H1 (cell line): ENCODE results near the gene MEIOB. TPM values are rescaled to one million over a fixed set of nuclear protein-coding genes. Genes with fewer than 3 reads are reported as not detected.

Experiments
- CTCF ChIA-PET: fragments of 300-600 bp; sonication (Branson Sonifier 250); formaldehyde crosslinking; loops from one replicate; lab custom pipeline; 2021; ENCODE audit not compliant: partially characterized antibody; lab: Charles Lee
- POLR2A ChIA-PET: fragments of 300-600 bp; sonication (Branson Sonifier 250); formaldehyde crosslinking; loops from one replicate; lab custom pipeline; 2021; ENCODE audit warnings: inconsistent platforms; ENCODE audit not compliant: partially characterized antibody; lab: Charles Lee
- DNase-seq, 2 experiments: peaks; one replicate each; pipeline versions ENCODE4 v3.0.0 to v3.0.0-alpha.2; 2010 to 2022; ENCODE audit warnings: low spot score in 2 of 2, low read depth in 1 of 2, mixed read lengths in 1 of 2
- FAIRE-seq: peaks from 2 replicates; lab custom pipeline; 2011; peaks lifted over from hg19 to GRCh38; lab: Jason Lieb, UNC
- H2AFZ ChIP-seq: 2 replicates; pipeline ENCODE4 v1.8.1; 2012; ENCODE audit warnings: low read length, inconsistent platforms
- H2AK5ac ChIP-seq: 2 replicates; pipeline ENCODE4 v1.6.1; 2013; ENCODE audit warnings: low read depth, low read length
- H2BK120ac ChIP-seq: replicated peaks from 2 replicates; pipeline ENCODE3; 2013; ENCODE audit warnings: low read depth, low read length, inconsistent platforms
- H2BK12ac ChIP-seq: 2 replicates; pipeline ENCODE4 v1.6.1; 2013; ENCODE audit warnings: low read depth, low read length
- H2BK15ac ChIP-seq: 2 replicates; pipeline ENCODE4 v1.6.1; 2013; ENCODE audit warnings: low read length
- H2BK20ac ChIP-seq: 2 replicates; pipeline ENCODE4 v1.6.1; 2013; ENCODE audit warnings: low read length
- H2BK5ac ChIP-seq: 2 replicates; pipeline ENCODE4 v1.6.1; 2013; ENCODE audit warnings: low read depth, low read length
- H3K14ac ChIP-seq: 2 replicates; pipeline ENCODE4 v1.6.1; 2013; ENCODE audit warnings: inconsistent platforms; ENCODE audit not compliant: insufficient read length
- H3K18ac ChIP-seq: 2 replicates; pipeline ENCODE4 v1.6.1; 2013; ENCODE audit warnings: low read length; ENCODE audit errors: extremely low read depth
- H3K23ac ChIP-seq: 2 replicates; pipeline ENCODE4 v1.6.1; 2013; ENCODE audit warnings: inconsistent platforms; ENCODE audit not compliant: insufficient read length
- H3K23me2 ChIP-seq: 2 replicates; pipeline ENCODE4 v1.6.1; 2013; ENCODE audit warnings: low read depth, low read length
- H3K27ac ChIP-seq: 2 replicates; pipeline ENCODE4 v1.6.1; 2011; ENCODE audit warnings: low read depth, low read length, inconsistent platforms
- H3K27me3 ChIP-seq, 4 experiments: replicated peaks in 1 of 4; 1 replicate in 1 of 4; 2 replicates in 3 of 4; pipeline versions ENCODE4 v1.6.1 to v1.8.1; 2011 to 2013; ENCODE audit warnings: low read length in 3 of 4, mild to moderate bottlenecking in 3 of 4, inconsistent platforms in 2 of 4, mixed read lengths in 2 of 4, moderate library complexity in 1 of 4; ENCODE audit not compliant: control insufficient read depth in 3 of 4, insufficient read depth in 3 of 4; ENCODE audit errors: extremely low read depth in 1 of 4
- H3K36me3 ChIP-seq, 4 experiments: 2 replicates each; pipeline versions ENCODE4 v1.6.1 to v1.8.1; 2011 to 2013; ENCODE audit warnings: mild to moderate bottlenecking in 4 of 4, low read length in 3 of 4, moderate library complexity in 2 of 4, control low read depth in 1 of 4, inconsistent platforms in 1 of 4; ENCODE audit not compliant: insufficient read depth in 4 of 4, control insufficient read depth in 2 of 4
- H3K4ac ChIP-seq: replicated peaks from 2 replicates; pipeline ENCODE3; 2013; ENCODE audit warnings: low read length, low read depth, mixed read lengths, inconsistent platforms; ENCODE audit not compliant: insufficient read length
- H3K4me1 ChIP-seq, 4 experiments: replicated peaks in 1 of 4; 1 replicate in 1 of 4; 2 replicates in 3 of 4; pipeline versions ENCODE4 v1.6.1 to v1.8.1; 2011 to 2013; ENCODE audit warnings: low read length in 3 of 4, inconsistent platforms in 2 of 4, mixed read lengths in 1 of 4; ENCODE audit not compliant: insufficient read depth in 4 of 4, control insufficient read depth in 3 of 4
- H3K4me2 ChIP-seq, 2 experiments: 2 replicates each; pipeline versions ENCODE4 v1.6.1 to v1.8.1; 2011 to 2013; ENCODE audit warnings: low read depth in 2 of 2, low read length in 2 of 2, control low read depth in 1 of 2, inconsistent platforms in 1 of 2, mild to moderate bottlenecking in 1 of 2; ENCODE audit not compliant: insufficient read depth in 1 of 2
- H3K4me3 ChIP-seq, 4 experiments: fragments of 200-600, 300-600 bp in 1 of 4; sonication (generic), shearing (Covaris generic), sonication (Bioruptor Twin) in 1 of 4; 2 replicates each; pipeline versions ENCODE4 v1.5.1 to v1.8.1; 2011 to 2016; ENCODE audit warnings: low read length in 4 of 4, low read depth in 3 of 4, control low read depth in 2 of 4, inconsistent platforms in 2 of 4, mild to moderate bottlenecking in 2 of 4, mixed read lengths in 1 of 4, moderate library complexity in 1 of 4; ENCODE audit not compliant: insufficient read depth in 2 of 4; ENCODE audit errors: extremely low read depth in 1 of 4
- H3K56ac ChIP-seq: replicated peaks from 2 replicates; pipeline ENCODE3; 2013; ENCODE audit warnings: low read depth, mild to moderate bottlenecking, mixed read lengths, low read length, inconsistent platforms; ENCODE audit not compliant: insufficient read length
- H3K79me1 ChIP-seq: 2 replicates; pipeline ENCODE4 v1.6.1; 2013; ENCODE audit warnings: low read depth, low read length, control low read depth
- H3K79me2 ChIP-seq, 2 experiments: 2 replicates each; pipeline versions ENCODE4 v1.6.1 to v1.8.1; 2012 to 2013; ENCODE audit warnings: low read length in 2 of 2, mild to moderate bottlenecking in 2 of 2, inconsistent platforms in 1 of 2; ENCODE audit not compliant: insufficient read depth in 2 of 2, control insufficient read depth in 1 of 2
- H3K9ac ChIP-seq, 4 experiments: replicated peaks in 1 of 4; 1 replicate in 1 of 4; 2 replicates in 3 of 4; pipeline versions ENCODE4 v1.6.1 to v1.8.1; 2011 to 2013; ENCODE audit warnings: low read depth in 3 of 4, low read length in 3 of 4, control low read depth in 2 of 4, mild to moderate bottlenecking in 2 of 4, moderate library complexity in 2 of 4, inconsistent platforms in 1 of 4; ENCODE audit errors: extremely low read depth in 1 of 4
- H3K9me3 ChIP-seq, 2 experiments: 2 replicates each; pipeline versions ENCODE4 v1.6.1 to v1.8.1; 2012 to 2013; ENCODE audit warnings: mild to moderate bottlenecking in 2 of 2, moderate library complexity in 2 of 2, control low read depth in 1 of 2, inconsistent platforms in 1 of 2, low read depth in 1 of 2, low read length in 1 of 2, mixed read lengths in 1 of 2; ENCODE audit not compliant: insufficient read depth in 2 of 2
- H4K20me1 ChIP-seq, 2 experiments: replicated peaks in 1 of 2; 2 replicates each; pipeline versions ENCODE3 to v1.8.1; 2011 to 2013; ENCODE audit warnings: inconsistent platforms in 2 of 2, low read length in 2 of 2, mild to moderate bottlenecking in 1 of 2; ENCODE audit not compliant: insufficient read depth in 2 of 2, control insufficient read depth in 1 of 2
- H4K5ac ChIP-seq: 2 replicates; pipeline ENCODE4 v1.6.1; 2013; ENCODE audit warnings: low read length, low read depth, mixed read lengths, inconsistent platforms; ENCODE audit not compliant: insufficient read length
- H4K8ac ChIP-seq: 2 replicates; pipeline ENCODE4 v1.8.0; 2013; ENCODE audit warnings: mild to moderate bottlenecking, moderate library complexity, low read length, inconsistent platforms; ENCODE audit not compliant: insufficient read depth; ENCODE audit errors: extremely low read depth
- H4K91ac ChIP-seq: replicated peaks from 2 replicates; pipeline ENCODE3; 2013; ENCODE audit warnings: low read length, mixed read lengths, inconsistent platforms; ENCODE audit not compliant: insufficient read length
- CEBPB ChIP-seq: IDR thresholded peaks from 2 replicates; pipeline ENCODE4 v1.6.1; 2012; ENCODE audit warnings: low read depth, low read length
- CHD1 ChIP-seq: IDR thresholded peaks from 2 replicates; pipeline ENCODE4 v1.6.1; 2012; ENCODE audit warnings: low read depth, low read length, improper control_type of control experiment
- CREB1 ChIP-seq: IDR thresholded peaks from 2 replicates; pipeline ENCODE4 v1.6.1; 2012; ENCODE audit warnings: inconsistent platforms
- EP300 ChIP-seq, 2 experiments: IDR thresholded peaks; 1 replicate in 1 of 2; 2 replicates in 1 of 2; pipeline ENCODE4 v1.6.1; 2011 to 2012; ENCODE audit warnings: low read depth in 2 of 2, low read length in 2 of 2, mild to moderate bottlenecking in 2 of 2, borderline replicate concordance in 1 of 2, inconsistent platforms in 1 of 2, moderate library complexity in 1 of 2
- EZH2 ChIP-seq: fragments of 200-600 bp; sonication (generic); IDR thresholded peaks from 2 replicates; pipeline ENCODE4 v1.7.1; 2012; ENCODE audit warnings: low read depth, mild to moderate bottlenecking, moderate library complexity, low read length, inconsistent platforms; ENCODE audit not compliant: severe bottlenecking
- HDAC2 ChIP-seq, 2 experiments: fragments of 300-600 bp in 1 of 2; sonication (generic) in 1 of 2; IDR thresholded peaks; 2 replicates each; pipeline ENCODE4 v1.6.1; 2011 to 2012; ENCODE audit warnings: low read depth in 2 of 2, low read length in 2 of 2, mild to moderate bottlenecking in 2 of 2, moderate library complexity in 2 of 2, borderline replicate concordance in 1 of 2, inconsistent platforms in 1 of 2
- KDM1A ChIP-seq: fragments of 200-600, 300-600 bp; sonication (generic); IDR thresholded peaks from 2 replicates; pipeline ENCODE4 v1.7.1; 2016; ENCODE audit warnings: mild to moderate bottlenecking, low read length, borderline replicate concordance
- PHF8 ChIP-seq: fragments of 200-600 bp; sonication (generic); conservative IDR thresholded peaks from 2 replicates; pipeline ENCODE4 v1.7.1; 2012; ENCODE audit warnings: low read depth, mild to moderate bottlenecking, inconsistent platforms, low read length, moderate library complexity
- POLR2AphosphoS5 ChIP-seq: IDR thresholded peaks from 2 replicates; pipeline ENCODE4 v1.6.1; 2011; ENCODE audit warnings: low read depth, low read length
- RFX5 ChIP-seq: IDR thresholded peaks from 2 replicates; pipeline ENCODE4 v1.6.1; 2011; ENCODE audit warnings: low read depth, low read length, improper control_type of control experiment, borderline replicate concordance
- SIN3A ChIP-seq, 2 experiments: IDR thresholded peaks in 1 of 2; conservative IDR thresholded peaks in 1 of 2; 2 replicates each; pipeline ENCODE4 v1.6.1; 2011 to 2012; ENCODE audit warnings: low read length in 2 of 2, improper control_type of control experiment in 1 of 2, low read depth in 1 of 2, mild to moderate bottlenecking in 1 of 2
- YY1 ChIP-seq: IDR thresholded peaks from 2 replicates; pipeline ENCODE4 v1.6.1; 2011; ENCODE audit warnings: low read depth, mild to moderate bottlenecking, low read length
- WGBS, 2 experiments: shearing (Covaris generic) in 1 of 2; methylation state at CpG; one replicate each; pipeline versions ENCODE4 v1.1.6 to v1.1.7; 2013 to 2015; ENCODE audit warnings: low lambda C conversion rate in 2 of 2, mixed read lengths in 2 of 2, inconsistent platforms in 1 of 2, low coverage in 1 of 2, missing lambda C conversion rate in 1 of 2; ENCODE audit not compliant: insufficient replicate concordance in 2 of 2, insufficient coverage in 1 of 2, insufficient read length in 1 of 2; ENCODE audit errors: extremely low coverage in 1 of 2, missing lambda C conversion rate in 1 of 2; 5-methylcytosine and 5-hydroxymethylcytosine counted together
- polyA plus RNA-seq, 7 experiments: library from polyadenylated mRNA; depleted of rRNA in 3 of 7; stranded (reverse) in 5 of 7; unstranded in 2 of 7; fragments of >200 nt in 5 of 7; fragments of 200-250 nt in 2 of 7; gene quantifications; 1 replicate in 5 of 7; 2 replicates in 1 of 7; 4 replicates in 1 of 7; pipeline versions ENCODE4 v1.2.1 to v1.2.3, GENCODE V29; 2011 to 2013; ENCODE audit warnings: missing spikeins in 2 of 7, mixed read lengths in 2 of 7
- total RNA-seq: library from RNA; stranded (reverse); fragmentation: NEBNext Ultra II Directional; extraction: Animal tissue kit (Norgen Biotek cat#: 25700); gene quantifications from 2 replicates; pipeline ENCODE4 v1.2.1, GENCODE V29; 2021

Gene MEIOB
- total and polyA plus RNA-seq, 2 of the 8 experiments (the other 6 are each of a cell fraction or from before 2014, with no cell fraction given), result 0.63 to 1.1 TPM

DNA sequence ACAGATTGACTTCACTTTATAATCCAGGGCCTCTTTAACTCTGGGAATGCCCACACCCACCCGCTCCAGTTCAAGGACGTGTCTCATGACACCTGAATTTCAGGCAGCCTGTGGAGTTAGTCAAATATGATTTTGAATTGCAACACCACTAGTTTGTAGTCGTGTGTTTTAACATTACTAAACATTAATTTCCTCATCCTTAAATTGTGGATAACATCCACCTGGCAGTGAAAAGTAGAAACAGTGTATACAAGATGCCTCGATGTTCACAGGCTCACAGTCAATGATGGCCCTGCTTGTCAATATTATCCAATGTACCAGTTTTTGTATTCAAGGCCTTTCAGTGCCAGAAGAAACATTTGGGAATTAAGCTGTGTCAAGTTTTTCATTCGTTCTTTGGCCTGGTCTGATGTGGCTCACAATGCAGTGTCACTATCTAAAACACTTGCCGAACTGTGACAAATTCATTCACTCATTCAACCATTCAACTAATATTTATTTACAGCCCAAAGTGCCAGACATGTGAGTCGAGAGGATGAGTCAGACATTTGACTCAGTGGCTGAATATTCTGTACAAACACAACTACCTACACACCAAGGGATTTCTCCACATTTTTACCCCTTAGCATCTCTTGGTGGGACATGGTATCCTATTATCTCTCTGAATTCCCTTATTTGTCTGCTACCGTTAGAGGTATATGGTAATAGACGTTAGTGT is 1.4 kb downstream of the MEIOB start:
- no peak overlapping the region for H2BK20ac ChIP-seq
- no peak overlapping the region for H4K91ac ChIP-seq
- H3K27me3 ChIP-seq, result peaks cover 0 to 14% (median 6%) of the 10 kb centered on the region in 4 experiments; a peak in 6 of 7 replicates
- H4K8ac ChIP-seq, result no peak overlapping the region
- no peak overlapping the region for H2BK120ac ChIP-seq
- no peaks in the 10 kb centered on the region for H3K79me2 ChIP-seq
- no peak overlapping the region for H2BK12ac ChIP-seq
- no peak overlapping the region for H2AFZ ChIP-seq
- no peak overlapping the region for H3K4me2 ChIP-seq
- H4K20me1 ChIP-seq, result no peaks in the 10 kb centered on the region
- H3K9ac ChIP-seq, result peak overlapping the region in 1 of 4 experiments; percentile 49; a peak in 1 of 7 replicates
- H3K56ac ChIP-seq, result no peak overlapping the region
- H3K36me3 ChIP-seq, result no peaks in the 10 kb centered on the region
- H3K23me2 ChIP-seq, result no peaks in the 10 kb centered on the region
- no peak overlapping the region for H2BK5ac ChIP-seq
- ChIA-PET CTCF (interaction anchor here (0.9 to 2.9 kb wide), 7 partner anchors 8 to 134 kb away, joined by 3 to 13 read pairs (median 5); no protein-coding TSS in a partner anchor), POLR2A (interaction anchor here (0.9 to 3.8 kb wide), 2 partner anchors 94 to 95 kb away, joined by 3 to 12 read pairs; partner anchors contain the start of gene RPS2)
- no peak overlapping the region for H3K23ac ChIP-seq
- H2AK5ac ChIP-seq, result no peak overlapping the region
- no peak for TF ChIP-seq EZH2
- no peak for TF ChIP-seq PHF8
- TF ChIP-seq KDM1A, result no peak
- TF ChIP-seq YY1, result no peak
- no peak for TF ChIP-seq HDAC2 (IDR thresholded peaks at IDR 0.05; ENCODE audit: borderline replicate concordance in 1 of 2, low read depth in 2 of 2, low read length in 2 of 2)
- no peak for TF ChIP-seq CHD1
- TF ChIP-seq POLR2AphosphoS5, result no peak
- no peak for TF ChIP-seq SIN3A (conservative IDR thresholded peaks at IDR 0.05 in 1 of 2, IDR thresholded peaks at IDR 0.05 in 1 of 2; ENCODE audit: low read depth in 1 of 2, low read length in 2 of 2)
- TF ChIP-seq RFX5, result no peak
- no peak for TF ChIP-seq CREB1
- no peak for TF ChIP-seq CEBPB
- no peak for TF ChIP-seq EP300 (IDR thresholded peaks at IDR 0.05; ENCODE audit: borderline replicate concordance in 1 of 2, low read depth in 2 of 2, low read length in 2 of 2)
- no peak overlapping the region for H3K18ac ChIP-seq
- H3K14ac ChIP-seq, result no peak overlapping the region
- no peak overlapping the region for H3K4ac ChIP-seq
- no peak overlapping the region for H4K5ac ChIP-seq
- H3K79me1 ChIP-seq, result no peaks in the 10 kb centered on the region
- H2BK15ac ChIP-seq, result no peak overlapping the region
- H3K27ac ChIP-seq, result no peak overlapping the region
- DNase-seq (no peak), FAIRE-seq (no peak)
- no peak overlapping the region for H3K4me3 ChIP-seq
- H3K9me3 ChIP-seq, result no peaks in the 10 kb centered on the region
- H3K4me1 ChIP-seq, result peaks cover 0 to 4% (median 0%) of the 10 kb centered on the region in 4 experiments; a peak in 1 of 7 replicates
- 70% methylated on average over 9 of the region's 9 CpGs; no CpG with 5 or more reads in 1 of the 2 experiments for WGBS, 2 experiments
